Sigmoid colon (tissue), 7 donors: ENCODE data around the gene NPHP1. TPM values are rescaled to one million over a fixed set of nuclear protein-coding genes. Genes with fewer than 3 reads are reported as not detected.
"Not testable (repeated sequence)": the region's sequence is repeated elsewhere in the genome, so short reads cannot be mapped to it uniquely, and the experiment has no call there.

Source experiments
- DNase-seq: peaks from one replicate; pipeline ENCODE4 v3.0.0-alpha.2; 2019
- H3K27ac ChIP-seq, 4 donors: fragments of 200-600 bp; sonication (generic); one replicate each; pipeline ENCODE4 v1.5.1; 2016 to 2019; ENCODE audit warnings: mild to moderate bottlenecking in 1 of 4
- H3K27me3 ChIP-seq, 3 donors: fragments of 200-600 bp; sonication (generic); one replicate each; pipeline ENCODE4 v1.5.1; 2019; ENCODE audit warnings: mild to moderate bottlenecking in 1 of 3
- H3K36me3 ChIP-seq, 4 donors: fragments of 200-600 bp; sonication (generic); one replicate each; pipeline ENCODE4 v1.5.1; 2016 to 2019
- H3K4me1 ChIP-seq, 4 donors: fragments of 200-600 bp; sonication (generic); one replicate each; pipeline ENCODE4 v1.5.1; 2017 to 2019
- H3K4me3 ChIP-seq, 4 donors: fragments of 200-600 bp; sonication (generic); one replicate each; pipeline ENCODE4 v1.5.1; 2017 to 2019; ENCODE audit warnings: mild to moderate bottlenecking in 2 of 4, moderate library complexity in 1 of 4
- H3K9me3 ChIP-seq, 4 donors: fragments of 200-600 bp in 3 of 4; sonication (generic) in 3 of 4; one replicate each; pipeline versions ENCODE4 v1.5.1 to v1.6.1; 2013 to 2019
- EP300 ChIP-seq, 4 donors: sonication (generic); formaldehyde crosslinking; IDR thresholded peaks; one replicate each; pipeline ENCODE4 v1.6.1; 2017; ENCODE audit warnings: antibody characterized with exemption in 4 of 4
- POLR2A ChIP-seq, 2 donors: fragments of 450-650 bp; IDR thresholded peaks; one replicate each; pipeline ENCODE4 v1.6.1; 2016; ENCODE audit warnings: antibody characterized with exemption in 2 of 2, mild to moderate bottlenecking in 2 of 2, moderate library complexity in 2 of 2
- POLR2AphosphoS5 ChIP-seq, 4 donors: sonication (generic); formaldehyde crosslinking; IDR thresholded peaks; one replicate each; pipeline ENCODE4 v1.6.1; 2017; ENCODE audit warnings: antibody characterized with exemption in 4 of 4
- WGBS, 2 donors: extraction: QIAGEN DNeasy Blood & Tissue Kit; methylation state at CpG; one replicate each; pipeline ENCODE4 v1.1.7; 2013; 5-methylcytosine and 5-hydroxymethylcytosine counted together
- intact Hi-C: fragments of 100-400 bp; cut with DNase I; formaldehyde crosslinking; loops from one replicate; pipeline ENCODE4 v1.15.1; 2023
- polyA plus RNA-seq, 3 donors: library from polyadenylated mRNA; stranded (reverse); fragments of 200-250 nt; gene quantifications; one replicate each; pipeline ENCODE4 v1.2.3, GENCODE V29; 2013
- total RNA-seq, 4 donors: library from RNA; depleted of rRNA; stranded (reverse); fragments of >200 nt; gene quantifications; one replicate each; pipeline ENCODE4 v1.1.0, GENCODE V29; 2016
- TF ChIP-seq, protein P1 (sequence below), 4 experiments: fragments of 450-650 bp in 3 of 4; fragments of 200-600 bp in 1 of 4; IDR thresholded peaks; one replicate each; pipeline ENCODE4 v1.5.1; 2016 to 2019; ENCODE audit warnings: antibody characterized with exemption in 4 of 4, mild to moderate bottlenecking in 3 of 4, moderate library complexity in 2 of 4
- donor health status: healthy with polysubstance abuse.
- donor health status: Bipolar disorder and iron deficiency.
- donor health status: healthy.

The NPHP1 gene
- total and polyA plus RNA-seq, 7 donors, result 0.60 to 12.5 (median 6.1) TPM

DNA sequence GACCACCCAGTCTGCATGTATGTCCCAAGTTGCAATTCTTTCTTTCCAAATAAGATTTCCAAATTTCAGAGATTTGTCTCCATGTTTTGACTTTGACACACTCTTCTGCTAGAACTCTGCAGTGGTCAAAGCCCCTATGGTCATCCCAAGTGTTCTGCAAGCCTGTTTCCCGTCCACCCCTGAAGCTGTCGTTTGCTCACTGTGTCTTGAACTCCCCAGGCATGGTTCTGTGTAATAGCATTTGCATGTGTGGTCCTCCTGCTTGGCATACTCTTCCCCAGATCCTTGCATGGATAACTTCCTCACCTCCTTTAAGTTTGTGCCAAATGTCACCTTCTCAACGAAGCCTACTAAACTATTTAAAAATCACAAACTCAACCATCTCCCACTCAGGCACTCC, 11.4 kb upstream of the NPHP1 start:
- Histone ChIP-seq H3K36me3 (no peaks in the 10 kb centered on the region), H3K27ac (no peak overlapping the region), H3K9me3 (no peaks in the 10 kb centered on the region), H3K4me3 (no peak overlapping the region), H3K27me3 (peaks cover 0 to 3% (median 0%) of the 10 kb centered on the region in 3 donors), H3K4me1 (peaks cover 0 to 6% (median 5%) of the 10 kb centered on the region in 4 donors)
- DNase-seq, result no peak
- TF ChIP-seq, protein P1, sequence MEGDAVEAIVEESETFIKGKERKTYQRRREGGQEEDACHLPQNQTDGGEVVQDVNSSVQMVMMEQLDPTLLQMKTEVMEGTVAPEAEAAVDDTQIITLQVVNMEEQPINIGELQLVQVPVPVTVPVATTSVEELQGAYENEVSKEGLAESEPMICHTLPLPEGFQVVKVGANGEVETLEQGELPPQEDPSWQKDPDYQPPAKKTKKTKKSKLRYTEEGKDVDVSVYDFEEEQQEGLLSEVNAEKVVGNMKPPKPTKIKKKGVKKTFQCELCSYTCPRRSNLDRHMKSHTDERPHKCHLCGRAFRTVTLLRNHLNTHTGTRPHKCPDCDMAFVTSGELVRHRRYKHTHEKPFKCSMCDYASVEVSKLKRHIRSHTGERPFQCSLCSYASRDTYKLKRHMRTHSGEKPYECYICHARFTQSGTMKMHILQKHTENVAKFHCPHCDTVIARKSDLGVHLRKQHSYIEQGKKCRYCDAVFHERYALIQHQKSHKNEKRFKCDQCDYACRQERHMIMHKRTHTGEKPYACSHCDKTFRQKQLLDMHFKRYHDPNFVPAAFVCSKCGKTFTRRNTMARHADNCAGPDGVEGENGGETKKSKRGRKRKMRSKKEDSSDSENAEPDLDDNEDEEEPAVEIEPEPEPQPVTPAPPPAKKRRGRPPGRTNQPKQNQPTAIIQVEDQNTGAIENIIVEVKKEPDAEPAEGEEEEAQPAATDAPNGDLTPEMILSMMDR (IDR thresholded peaks at IDR 0.05), result no peak
- TF ChIP-seq EP300 (IDR thresholded peaks at IDR 0.05) (no peak), POLR2AphosphoS5 (IDR thresholded peaks at IDR 0.05) (no peak), POLR2A (IDR thresholded peaks at IDR 0.05) (no peak)
- 56 to 69% methylated on average over 3 of the region's 3 CpGs for WGBS, 2 donors
- intact Hi-C loops, result no loop called here

DNA sequence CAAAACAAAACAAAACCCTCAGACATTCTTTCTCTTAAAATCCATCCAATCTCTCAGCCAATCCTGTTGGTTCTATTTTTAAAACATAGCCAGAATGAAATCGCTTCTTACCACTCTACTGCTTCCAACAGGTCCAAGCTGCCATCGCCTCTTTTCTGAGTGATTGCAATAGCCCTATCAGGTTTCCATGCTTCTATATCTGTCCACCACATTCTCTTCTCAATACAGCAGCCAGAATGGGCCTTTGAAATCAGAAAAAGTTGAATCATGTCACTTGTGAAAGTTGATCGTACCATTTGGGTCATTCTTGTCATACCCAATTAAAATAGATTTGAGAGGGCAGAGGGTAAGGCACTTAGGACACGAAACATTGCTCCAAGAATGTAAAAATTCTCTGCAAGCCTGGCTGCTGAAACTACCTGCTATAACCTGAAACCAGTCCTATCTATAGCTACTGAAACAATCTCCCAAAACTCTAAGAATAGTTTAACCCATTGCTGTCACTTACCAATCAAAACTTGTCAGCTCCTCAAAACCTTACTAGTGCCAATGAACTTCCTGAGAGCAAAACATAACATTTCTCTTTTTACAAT, 10.8 kb upstream of the NPHP1 start:
- TF ChIP-seq EP300 (IDR thresholded peaks at IDR 0.05), result no peak
- TF ChIP-seq, protein P1 (IDR thresholded peaks at IDR 0.05), result no peak
- no peak for TF ChIP-seq POLR2AphosphoS5 (IDR thresholded peaks at IDR 0.05)
- TF ChIP-seq POLR2A (IDR thresholded peaks at IDR 0.05), result no peak

DNA sequence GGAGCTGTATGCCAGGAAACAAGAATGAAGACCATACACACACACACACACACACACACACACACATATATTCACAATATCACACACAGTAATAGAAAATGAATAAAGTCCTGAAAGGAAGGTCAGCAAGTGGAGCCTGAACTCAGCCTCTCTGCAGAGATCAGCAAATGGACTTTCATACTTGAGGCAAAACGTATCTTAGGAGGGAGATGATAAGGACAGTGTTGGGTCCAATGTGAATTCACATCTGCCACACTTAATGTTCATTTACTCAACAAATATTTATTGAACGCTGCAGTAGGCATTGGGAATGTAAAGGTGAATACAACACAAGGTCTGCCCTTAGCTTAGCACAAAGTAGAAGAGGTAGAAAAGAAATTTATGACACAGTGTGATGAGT, 10.3 kb upstream of the NPHP1 start:
- Histone ChIP-seq H3K27me3 (peaks cover 0 to 3% (median 0%) of the 10 kb centered on the region in 3 donors), H3K9me3 (no peaks in the 10 kb centered on the region), H3K4me1 (peaks cover 0 to 14% (median 10%) of the 10 kb centered on the region in 4 donors), H3K36me3 (peaks cover 0 to 11% (median 0%) of the 10 kb centered on the region in 4 donors), H3K4me3 (no peak overlapping the region), H3K27ac (no peak overlapping the region)
- intact Hi-C loops, result no loop called here
- TF ChIP-seq POLR2AphosphoS5 (IDR thresholded peaks at IDR 0.05) (no peak), EP300 (IDR thresholded peaks at IDR 0.05) (no peak), POLR2A (IDR thresholded peaks at IDR 0.05) (no peak)
- TF ChIP-seq, protein P1 (IDR thresholded peaks at IDR 0.05), result no peak
- DNase-seq, result no peak
- WGBS, 2 donors, result 37 to 65% methylated on average over 2 of the region's 2 CpGs

More for the DNA sequence above, 10.8 kb upstream of the NPHP1 start:
- no peak for DNase-seq
- Histone ChIP-seq H3K9me3 (no peaks in the 10 kb centered on the region), H3K27ac (no peak overlapping the region), H3K4me1 (peaks cover 0 to 11% (median 10%) of the 10 kb centered on the region in 4 donors), H3K4me3 (no peak overlapping the region), H3K27me3 (peaks cover 0 to 3% (median 0%) of the 10 kb centered on the region in 3 donors), H3K36me3 (peaks cover 0 to 5% (median 0%) of the 10 kb centered on the region in 4 donors)
- intact Hi-C loops, result no loop called here
- WGBS, 2 donors, result 79 to 82% methylated on average over 4 of the region's 4 CpGs

DNA sequence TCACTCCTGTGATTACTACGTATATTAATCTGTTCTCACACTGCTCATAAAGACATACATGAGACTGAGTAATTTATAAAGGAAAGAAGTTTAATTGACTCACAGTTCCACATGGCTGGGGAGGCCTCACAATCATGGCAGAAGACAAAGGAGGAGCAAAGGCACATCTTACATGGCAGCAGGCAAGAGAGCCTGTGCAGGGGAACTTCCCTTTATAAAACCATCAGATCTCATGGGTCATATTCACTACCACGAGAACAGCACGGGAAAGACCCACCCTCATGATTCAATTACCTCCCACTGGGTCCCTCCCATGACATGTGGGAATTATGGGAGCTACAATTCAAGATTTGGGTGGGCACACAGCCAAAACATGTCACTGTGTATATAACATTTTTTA, 8.7 kb upstream of the NPHP1 start:
- H3K36me3 ChIP-seq, result peaks cover 0 to 18% (median 3%) of the 10 kb centered on the region in 4 donors
- intact Hi-C loops, result not testable (repeated sequence)
- 75 to 76% methylated on average over 3 of the region's 3 CpGs for WGBS, 2 donors

DNA sequence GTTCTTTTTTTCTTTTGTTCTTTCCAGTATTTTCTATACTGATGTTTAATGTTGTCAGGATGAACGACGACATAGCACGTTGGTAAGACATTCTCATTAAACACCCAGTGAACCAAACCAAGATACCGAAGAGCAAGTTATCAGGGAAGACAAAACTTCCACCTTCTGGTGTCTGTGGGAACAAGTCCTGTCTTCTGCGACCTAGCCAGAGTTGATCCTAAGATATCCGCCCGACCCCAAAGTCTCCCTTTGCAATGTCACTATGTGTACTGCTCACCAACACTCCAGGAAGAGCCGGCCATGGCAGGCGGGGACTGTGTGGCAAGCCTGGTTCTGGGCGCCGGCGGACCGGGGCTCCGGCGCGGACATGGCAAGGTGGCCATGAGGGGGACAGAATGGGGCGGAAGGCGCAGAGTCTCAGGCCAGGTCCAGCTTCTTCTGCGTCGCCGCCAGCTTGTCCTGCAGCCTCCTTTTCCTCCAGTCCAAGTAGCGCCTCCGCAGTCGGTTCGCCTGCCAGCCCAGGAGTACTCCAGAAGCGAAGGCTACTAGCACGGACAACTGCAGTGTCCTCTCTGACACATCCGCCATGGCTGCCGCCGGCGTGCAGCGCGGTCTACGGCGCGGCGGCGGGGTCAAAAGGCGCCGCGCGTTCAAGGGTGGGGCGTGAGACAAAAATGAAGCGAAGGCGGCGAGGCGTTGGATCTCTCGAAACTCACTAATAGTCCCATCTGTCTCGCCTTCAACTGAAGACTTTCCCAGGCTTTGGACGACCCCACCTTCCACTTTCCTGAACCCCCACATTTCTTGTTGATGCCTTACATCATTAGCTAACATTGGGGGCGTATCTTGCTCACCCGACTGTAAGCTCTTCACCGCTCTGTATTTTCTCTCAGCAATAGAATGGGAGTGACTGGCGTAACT, 7.4 kb upstream of the NPHP1 start, which contains the start of gene MTLN:
MTLN (minus strand) TSS at position 610 of the 921 bp plus-strand sequence; CDS start at position 588, 22 bp downstream.
- WGBS, 2 donors, result 1 to 4% methylated on average over 54 of the region's 54 CpGs
- DNase-seq, result peak; percentile 81
- Histone ChIP-seq H3K36me3 (peaks cover 0 to 18% (median 3%) of the 10 kb centered on the region in 4 donors), H3K4me1 (peaks cover 0 to 14% (median 10%) of the 10 kb centered on the region in 4 donors), H3K27me3 (no peaks in the 10 kb centered on the region), H3K4me3 (peak within 1 kb of the TSS; percentile 60 to 76 (median 62)), H3K27ac (peak within 1 kb of the TSS; percentile 73 to 87 (median 81)), H3K9me3 (no peaks in the 10 kb centered on the region)
- TF ChIP-seq POLR2AphosphoS5 (IDR thresholded peaks at IDR 0.05) (peak; percentile 60 to 96 (median 93)), EP300 (IDR thresholded peaks at IDR 0.05) (no peak), POLR2A (IDR thresholded peaks at IDR 0.05) (peak; percentile 46 to 74)
- TF ChIP-seq, protein P1 (IDR thresholded peaks at IDR 0.05), result peak in 1 of 4 experiments; percentile 11
- intact Hi-C loops, result no loop called here

More for the DNA sequence above, 8.7 kb upstream of the NPHP1 start:
- peaks cover 0 to 14% (median 10%) of the 10 kb centered on the region in 4 donors for H3K4me1 ChIP-seq
- DNase-seq, H3K4me3 ChIP-seq, H3K9me3 ChIP-seq, H3K27ac ChIP-seq, H3K27me3 ChIP-seq: not testable (repeated sequence)
